Natural killer cell treated with Interleukin-12 subunit alpha and Interleukin-12 subunit beta and Interleukin-15 and Interleukin-18, amount 100 ng/mL, for 72 hours (primary cell): ENCODE data around the gene PTPRN2. TPM values are rescaled to one million over a fixed set of nuclear protein-coding genes. Genes with fewer than 3 reads are reported as not detected.
A peak's percentile ranks its signal among the peaks of the same experiment; 100 is the strongest.

ENCODE experiments used
- ATAC-seq, 2 donors: fragments of 150-1000 bp; cut with Tn5 transposase in 1 of 2; sonication (Bioruptor Pico), chemical (Tn5 transposase) in 1 of 2; 2 replicates each; pipeline ENCODE4 v1.10.0; 2021
- DNase-seq: peaks from one replicate; pipeline ENCODE4 v3.0.0; 2022; ENCODE audit warnings: low spot score
- H3K27ac Mint-ChIP-seq, 2 donors: 1 replicate in 1 of 2; 2 replicates in 1 of 2; pipeline ENCODE4 v1.8.0; 2022; ENCODE audit warnings: mixed read lengths in 2 of 2, mild to moderate bottlenecking in 1 of 2, moderate library complexity in 1 of 2
- H3K27me3 Mint-ChIP-seq, 2 donors: 1 replicate in 1 of 2; 2 replicates in 1 of 2; pipeline ENCODE4 v1.8.0; 2022; ENCODE audit warnings: mixed read lengths in 2 of 2
- H3K36me3 Mint-ChIP-seq: one replicate; pipeline ENCODE4 v1.8.0; 2022; ENCODE audit warnings: mixed read lengths
- H3K4me1 Mint-ChIP-seq, 2 donors: 1 replicate in 1 of 2; 2 replicates in 1 of 2; pipeline ENCODE4 v1.8.0; 2022; ENCODE audit warnings: low read depth in 2 of 2, mixed read lengths in 2 of 2, mild to moderate bottlenecking in 1 of 2
- H3K4me3 Mint-ChIP-seq: one replicate; pipeline ENCODE4 v1.8.0; 2022; ENCODE audit warnings: mixed read lengths
- H3K9me3 Mint-ChIP-seq: 2 replicates; pipeline ENCODE4 v1.8.0; 2022; ENCODE audit warnings: mixed read lengths
- total RNA-seq, 2 donors: library from RNA; stranded (reverse); gene quantifications; one replicate each; pipeline ENCODE4 v1.2.3, GENCODE V29; 2022

Gene PTPRN2
- total RNA-seq, 2 donors from 2014 or later = 0.17 to 0.74 TPM

DNA sequence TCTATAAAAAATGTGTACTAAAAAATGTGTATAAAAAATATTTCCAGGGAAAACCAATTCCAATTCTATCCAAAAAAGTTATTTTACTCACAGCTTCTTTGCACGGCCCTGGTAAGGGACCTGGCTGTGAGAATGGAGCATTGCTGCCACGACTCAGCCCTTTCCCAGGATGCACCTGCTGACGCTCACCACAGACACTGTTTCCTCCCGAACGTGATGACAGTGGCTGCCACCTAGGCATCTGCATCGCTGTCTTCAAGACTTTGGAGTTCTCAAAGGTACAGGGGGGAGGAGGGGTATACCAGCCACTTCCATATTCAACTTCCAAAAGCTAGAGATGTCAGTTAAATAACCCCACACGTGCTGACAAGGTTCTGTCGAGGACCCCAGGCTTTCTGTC is 23.9 kb upstream of the PTPRN2 start:
- Mint-ChIP-seq H3K27ac (peak overlapping the region in 1 of 2 donors; percentile 14), H3K9me3 (no peaks in the 10 kb centered on the region), H3K4me1 (peaks cover 10 to 12% of the 10 kb centered on the region in 2 donors), H3K36me3 (no peaks in the 10 kb centered on the region), H3K27me3 (no peaks in the 10 kb centered on the region), H3K4me3 (no peak overlapping the region)
- ATAC-seq (no peak), DNase-seq (no peak)

DNA sequence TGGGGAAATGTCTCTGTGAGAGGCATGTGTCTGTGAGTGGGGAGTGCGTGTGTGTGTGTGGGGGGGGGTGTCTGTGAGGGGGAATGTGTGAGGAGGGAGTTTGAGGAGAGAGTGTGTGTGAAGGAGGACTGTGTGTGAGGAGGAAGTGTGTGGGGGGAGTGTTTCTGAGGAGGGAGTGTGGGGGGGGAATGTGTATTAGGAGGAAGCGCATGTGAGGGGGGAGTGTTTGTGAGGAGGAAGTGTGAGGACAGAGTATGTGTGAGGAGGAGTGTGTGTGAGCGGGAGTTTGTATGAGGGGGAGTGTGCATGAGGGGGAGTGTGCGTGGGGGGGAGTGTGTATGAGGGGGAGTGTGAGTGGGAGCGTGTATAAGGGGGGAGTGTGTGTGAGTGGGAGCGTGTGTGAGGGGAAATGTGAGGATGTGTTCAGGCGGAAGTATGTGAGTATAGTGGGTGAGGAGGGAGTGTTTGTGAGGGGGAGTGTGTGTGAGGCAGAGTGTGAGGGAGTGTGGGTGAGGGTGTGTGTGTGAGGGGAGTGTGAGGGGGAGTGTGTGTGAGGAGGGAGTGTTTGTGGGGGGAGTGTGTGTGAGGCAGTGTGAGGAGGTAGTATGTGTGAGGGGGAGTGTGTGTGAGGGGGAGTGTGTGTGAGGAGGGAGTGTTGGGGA is 21.8 kb upstream of the PTPRN2 start:
- Mint-ChIP-seq H3K27me3 (no peaks in the 10 kb centered on the region), H3K9me3 (no peaks in the 10 kb centered on the region), H3K4me1 (peaks cover 10 to 12% of the 10 kb centered on the region in 2 donors), H3K4me3 (no peak overlapping the region), H3K27ac (no peak overlapping the region), H3K36me3 (no peaks in the 10 kb centered on the region)
- ATAC-seq (no peak), DNase-seq (no peak)

DNA sequence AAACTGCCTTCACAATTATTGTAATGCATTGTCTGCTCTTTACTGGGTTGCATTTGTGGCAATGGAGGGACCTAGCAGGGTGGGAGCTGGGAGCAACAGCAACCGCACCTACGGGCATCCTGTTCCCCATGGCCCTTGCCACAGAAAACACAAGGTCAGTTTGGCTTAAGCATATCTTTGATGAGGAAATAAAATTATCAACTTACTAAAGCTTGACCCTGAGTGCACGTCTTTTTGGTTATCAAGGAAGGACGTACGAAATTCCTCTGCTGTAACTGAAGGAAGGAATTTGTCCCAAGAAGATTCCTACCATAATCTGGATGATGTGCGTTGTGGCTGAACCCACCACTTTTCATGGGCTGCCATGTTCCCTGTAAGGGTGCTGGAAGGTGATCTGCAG is 19.9 kb upstream of the PTPRN2 start:
- no peaks in the 10 kb centered on the region for H3K9me3 Mint-ChIP-seq
- H3K27ac Mint-ChIP-seq = no peak overlapping the region
- H3K4me3 Mint-ChIP-seq = no peak overlapping the region
- no peaks in the 10 kb centered on the region for H3K36me3 Mint-ChIP-seq
- H3K27me3 Mint-ChIP-seq = no peaks in the 10 kb centered on the region
- H3K4me1 Mint-ChIP-seq = peaks cover 10 to 12% of the 10 kb centered on the region in 2 donors
- DNase-seq (no peak), ATAC-seq (no peak)

DNA sequence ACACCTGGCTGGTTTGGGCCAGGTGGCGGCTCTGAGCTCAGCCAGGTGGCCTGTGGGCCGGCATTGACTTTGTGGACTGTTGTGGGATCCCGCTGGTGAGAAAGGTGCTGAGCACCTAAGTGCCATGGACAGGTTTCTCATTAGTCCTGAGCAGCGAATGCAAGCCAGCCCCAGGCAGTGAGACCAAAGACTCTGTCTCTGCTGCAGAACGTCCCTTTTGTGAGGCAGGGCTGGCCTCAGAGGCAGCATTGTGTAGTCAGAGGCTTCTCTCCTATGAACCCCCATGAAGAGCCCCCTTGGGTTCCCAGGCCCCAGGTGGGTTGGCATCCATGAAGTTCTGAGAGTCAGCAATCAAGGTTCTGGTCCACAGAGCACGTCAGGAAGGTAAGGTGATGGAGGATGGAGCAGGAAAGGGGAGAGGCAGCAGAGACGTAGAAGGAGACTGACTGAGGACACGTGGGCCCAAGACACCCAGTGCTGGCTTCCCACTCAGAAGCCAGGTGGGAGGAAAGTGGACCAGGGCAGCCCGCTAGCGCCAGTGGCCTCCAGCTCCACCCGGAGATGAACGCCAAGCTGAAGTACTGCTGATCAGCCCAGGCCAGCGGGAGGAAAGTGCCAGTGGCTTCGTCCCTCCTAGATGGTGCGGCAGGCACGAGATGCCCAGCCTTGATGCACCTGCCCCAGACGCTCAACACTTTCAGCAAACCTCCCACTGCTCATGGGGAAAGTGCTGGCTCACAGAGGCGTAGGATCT is 19.2 kb upstream of the PTPRN2 start:
- Mint-ChIP-seq H3K9me3 (no peaks in the 10 kb centered on the region), H3K27ac (no peak overlapping the region), H3K27me3 (no peaks in the 10 kb centered on the region), H3K4me3 (no peak overlapping the region), H3K36me3 (no peaks in the 10 kb centered on the region), H3K4me1 (peaks cover 9% of the 10 kb centered on the region in 2 donors)
- ATAC-seq (no peak), DNase-seq (no peak)

DNA sequence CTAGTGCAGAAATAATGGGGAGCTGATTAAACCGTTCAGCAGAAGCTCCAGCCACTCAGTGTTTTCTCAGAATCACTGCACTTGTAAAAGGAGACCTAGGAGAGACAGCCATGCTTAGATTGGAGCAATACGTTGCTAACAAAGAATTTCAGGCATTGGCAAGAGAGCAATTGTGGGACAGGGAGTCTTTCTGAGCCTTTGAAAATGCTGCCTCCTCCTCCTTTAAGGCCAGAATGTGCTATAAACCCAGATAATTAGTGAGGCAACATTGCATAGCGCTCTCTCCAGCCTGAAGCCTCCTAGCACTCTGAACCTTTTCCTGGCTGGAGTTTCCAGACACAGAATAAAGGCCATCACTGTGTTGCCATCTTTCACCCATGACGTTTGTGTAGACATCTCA is 18.5 kb upstream of the PTPRN2 start:
- no peak overlapping the region for H3K4me3 Mint-ChIP-seq
- no peak for DNase-seq
- H3K36me3 Mint-ChIP-seq = no peaks in the 10 kb centered on the region
- ATAC-seq = no peak
- H3K9me3 Mint-ChIP-seq = no peaks in the 10 kb centered on the region
- H3K27ac Mint-ChIP-seq = no peak overlapping the region
- no peaks in the 10 kb centered on the region for H3K27me3 Mint-ChIP-seq
- H3K4me1 Mint-ChIP-seq = peaks cover 6% of the 10 kb centered on the region in 2 donors

DNA sequence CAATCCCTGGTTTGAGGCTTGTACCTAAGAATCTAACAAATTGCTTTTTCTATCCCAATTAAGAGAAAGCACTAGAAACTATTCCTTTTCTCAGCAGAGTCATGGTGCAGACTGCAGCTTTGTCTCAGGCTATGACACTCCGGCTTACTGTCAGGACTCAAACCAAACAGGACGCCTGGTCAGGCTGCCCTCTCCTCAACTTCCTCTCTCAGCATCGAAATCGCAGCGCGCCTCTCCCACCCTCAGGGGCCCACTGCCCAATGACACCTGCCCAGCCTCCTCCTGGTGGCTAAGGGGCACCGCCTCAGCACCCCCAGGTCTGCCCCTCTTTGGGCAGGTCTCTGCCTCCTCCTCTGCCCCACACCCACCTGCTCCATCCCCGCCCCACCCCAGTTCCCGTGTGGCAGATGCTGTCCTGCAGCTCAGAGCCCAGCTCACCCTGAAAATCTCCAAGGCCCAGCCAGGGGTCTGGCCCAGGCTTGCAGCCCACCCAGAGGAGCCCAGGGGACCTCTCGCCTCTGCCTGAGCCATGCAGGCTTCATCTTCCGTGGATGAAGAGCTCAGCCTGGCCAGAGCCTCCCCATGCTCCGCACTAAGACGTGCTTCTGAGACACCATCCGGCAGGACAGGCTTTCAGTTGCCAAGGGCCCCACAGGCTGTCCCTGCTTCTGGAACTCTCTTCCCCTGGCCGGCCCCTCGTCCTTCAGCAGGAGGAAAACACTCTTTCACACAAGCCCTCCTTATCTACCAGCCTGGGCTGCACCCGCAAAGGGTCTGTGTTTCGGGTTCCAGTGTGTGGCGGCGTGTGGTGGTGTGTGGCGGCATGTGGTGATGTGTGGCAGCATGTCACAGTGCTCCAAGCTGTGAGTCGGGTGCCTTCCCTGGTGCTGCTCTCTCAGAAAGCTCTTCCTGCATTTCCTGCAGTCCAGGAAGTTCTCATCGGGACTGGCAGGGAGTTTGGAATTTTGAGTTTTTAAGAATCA is 16.4 kb upstream of the PTPRN2 start:
- H3K4me3 Mint-ChIP-seq = no peak overlapping the region
- no peaks in the 10 kb centered on the region for H3K36me3 Mint-ChIP-seq
- ATAC-seq = peak; percentile 43 to 47
- no peaks in the 10 kb centered on the region for H3K9me3 Mint-ChIP-seq
- DNase-seq = no peak
- H3K4me1 Mint-ChIP-seq = peaks cover 0 to 1% of the 10 kb centered on the region in 2 donors
- H3K27ac Mint-ChIP-seq = no peak overlapping the region
- no peaks in the 10 kb centered on the region for H3K27me3 Mint-ChIP-seq

DNA sequence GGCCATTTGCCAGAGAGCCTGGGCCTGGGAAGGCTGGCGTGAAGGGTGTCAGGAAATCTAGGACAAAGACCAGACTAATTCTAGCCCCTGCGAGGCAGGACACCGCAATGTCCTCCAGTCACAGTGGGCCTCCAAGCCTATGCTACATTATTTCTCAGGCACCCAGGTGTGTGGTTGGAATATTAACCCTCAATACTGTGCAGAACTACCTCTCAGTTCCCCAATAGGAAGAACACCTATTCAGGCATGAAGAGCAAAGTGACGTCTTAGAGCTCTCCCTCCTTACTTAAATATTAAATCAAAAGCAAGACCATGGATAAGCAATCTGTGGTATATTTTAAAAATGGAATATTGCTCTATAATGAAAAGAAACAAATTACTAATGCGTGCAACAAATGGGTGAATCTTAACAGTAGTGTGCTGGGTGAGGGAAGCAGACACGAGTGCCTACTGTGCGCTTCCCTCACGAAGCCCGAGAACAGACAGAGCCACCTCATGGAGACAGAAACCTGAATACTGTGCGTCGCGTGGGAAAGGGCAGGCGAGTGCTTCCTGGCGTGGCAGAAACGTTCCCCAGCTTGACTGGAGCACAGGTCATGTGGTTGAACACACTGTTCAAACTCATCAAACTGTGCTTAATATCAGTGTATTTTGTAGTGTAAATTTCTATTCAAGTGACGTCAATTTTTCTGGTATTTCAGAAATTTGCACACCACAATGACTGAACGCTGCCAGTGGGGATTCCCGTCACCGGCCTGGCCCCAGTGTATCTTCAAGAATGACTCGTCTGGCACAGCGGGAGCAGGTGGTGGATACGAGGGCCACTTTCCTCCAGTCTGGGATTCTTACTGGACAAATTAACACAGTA is 15.5 kb upstream of the PTPRN2 start:
- Mint-ChIP-seq H3K4me1 (no peaks in the 10 kb centered on the region), H3K4me3 (no peak overlapping the region), H3K9me3 (no peaks in the 10 kb centered on the region), H3K36me3 (no peaks in the 10 kb centered on the region), H3K27me3 (no peaks in the 10 kb centered on the region), H3K27ac (no peak overlapping the region)
- no peak for DNase-seq
- no peak for ATAC-seq

DNA sequence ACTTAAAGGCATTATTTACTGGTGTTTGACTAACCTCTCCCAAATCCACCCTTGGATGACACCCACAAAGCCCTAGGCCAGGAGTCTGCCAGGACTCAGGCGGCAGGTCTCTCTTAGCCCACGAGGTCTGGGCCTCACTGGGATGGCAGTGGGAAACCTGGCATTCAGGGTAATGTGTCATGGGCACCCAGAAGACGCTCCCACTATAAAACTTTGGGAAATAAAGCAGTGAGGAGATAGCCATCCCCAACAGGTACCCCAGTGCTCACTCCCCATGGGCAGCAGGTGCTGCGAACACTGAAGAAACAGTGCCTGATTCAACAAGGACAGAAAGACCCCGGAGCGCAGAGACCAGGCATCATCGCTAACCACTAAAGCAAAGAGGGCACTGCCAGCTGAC is 14.4 kb upstream of the PTPRN2 start:
- H3K4me1 Mint-ChIP-seq = no peaks in the 10 kb centered on the region
- no peak for ATAC-seq
- H3K27me3 Mint-ChIP-seq = no peaks in the 10 kb centered on the region

DNA sequence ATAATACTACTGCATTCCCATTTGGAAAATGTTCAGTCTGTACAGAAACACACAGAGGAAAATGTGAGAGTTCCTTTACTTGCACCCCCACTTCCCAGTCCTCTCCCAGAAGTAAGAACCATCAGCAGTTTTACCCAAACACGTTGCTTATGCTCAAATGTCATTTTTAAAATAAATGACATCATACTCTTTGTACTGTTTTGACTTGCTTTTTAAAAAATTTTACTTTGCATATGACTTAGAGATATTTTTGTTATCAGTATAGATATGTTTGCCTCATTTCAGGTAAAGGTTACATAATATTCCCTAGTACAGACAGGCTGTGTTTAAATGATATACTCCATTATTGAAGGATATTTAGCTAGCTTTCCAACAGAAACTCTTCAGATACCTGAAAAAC is 13.5 kb upstream of the PTPRN2 start:
- H3K4me1 Mint-ChIP-seq = no peaks in the 10 kb centered on the region
- H3K4me3 Mint-ChIP-seq = no peak overlapping the region
- DNase-seq (no peak), ATAC-seq (no peak)
- no peaks in the 10 kb centered on the region for H3K36me3 Mint-ChIP-seq
- no peak overlapping the region for H3K27ac Mint-ChIP-seq
- no peaks in the 10 kb centered on the region for H3K27me3 Mint-ChIP-seq
- no peaks in the 10 kb centered on the region for H3K9me3 Mint-ChIP-seq

More for the DNA sequence above, 14.4 kb upstream of the PTPRN2 start:
- no peak for DNase-seq
- H3K4me3 Mint-ChIP-seq = no peak overlapping the region
- no peaks in the 10 kb centered on the region for H3K9me3 Mint-ChIP-seq
- no peaks in the 10 kb centered on the region for H3K36me3 Mint-ChIP-seq
- H3K27ac Mint-ChIP-seq = no peak overlapping the region

DNA sequence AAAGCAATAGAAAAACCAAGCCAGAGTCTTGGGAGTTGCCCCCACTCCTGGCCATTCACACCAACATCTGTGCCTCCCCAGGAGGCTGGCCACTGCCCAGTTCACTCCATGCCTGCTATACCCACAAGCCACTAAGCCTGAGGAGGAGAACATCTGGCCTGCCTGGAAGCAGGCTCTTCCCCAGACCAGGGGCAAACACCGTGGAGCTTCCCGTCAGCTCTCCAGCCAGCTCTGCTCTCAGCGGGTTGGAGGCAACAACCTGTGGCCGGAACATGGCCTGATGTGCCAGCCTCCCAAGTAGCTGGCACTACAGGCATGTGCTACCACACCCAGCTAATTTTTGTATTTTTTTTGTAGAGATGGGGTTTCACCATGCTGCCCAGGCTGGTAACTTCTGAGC is 9.1 kb upstream of the PTPRN2 start:
- DNase-seq = no peak
- no peak overlapping the region for H3K4me3 Mint-ChIP-seq
- no peak for ATAC-seq

DNA sequence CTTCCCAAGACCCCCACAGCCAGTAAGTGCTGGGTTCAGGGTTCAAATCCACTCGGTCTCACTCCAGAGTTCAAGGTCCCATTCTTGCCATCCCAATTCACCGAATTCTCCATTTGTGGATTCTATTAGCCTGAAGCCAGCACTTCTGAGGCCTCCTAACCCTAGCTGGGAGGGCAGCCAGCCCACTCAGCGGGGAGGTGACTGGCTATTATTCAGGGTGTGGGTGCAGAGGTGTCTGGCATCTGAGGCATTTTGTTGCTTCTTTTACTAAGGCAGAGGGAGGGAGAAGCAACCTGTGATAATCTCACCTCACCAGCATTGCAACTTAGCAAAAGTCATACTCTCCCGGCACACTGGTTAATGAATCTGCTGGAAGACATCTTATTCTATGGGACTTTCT is 8.7 kb upstream of the PTPRN2 start:
- H3K27me3 Mint-ChIP-seq = no peaks in the 10 kb centered on the region
- H3K4me1 Mint-ChIP-seq = no peaks in the 10 kb centered on the region
- peak overlapping the region in 1 of 2 donors; percentile 43 for H3K27ac Mint-ChIP-seq
- no peaks in the 10 kb centered on the region for H3K9me3 Mint-ChIP-seq
- no peaks in the 10 kb centered on the region for H3K36me3 Mint-ChIP-seq
- DNase-seq (no peak), ATAC-seq (no peak)
- H3K4me3 Mint-ChIP-seq = no peak overlapping the region

More for the DNA sequence above, 9.1 kb upstream of the PTPRN2 start:
- H3K4me1 Mint-ChIP-seq = no peaks in the 10 kb centered on the region
- no peaks in the 10 kb centered on the region for H3K27me3 Mint-ChIP-seq
- H3K36me3 Mint-ChIP-seq = no peaks in the 10 kb centered on the region
- H3K9me3 Mint-ChIP-seq = no peaks in the 10 kb centered on the region
- no peak overlapping the region for H3K27ac Mint-ChIP-seq

DNA sequence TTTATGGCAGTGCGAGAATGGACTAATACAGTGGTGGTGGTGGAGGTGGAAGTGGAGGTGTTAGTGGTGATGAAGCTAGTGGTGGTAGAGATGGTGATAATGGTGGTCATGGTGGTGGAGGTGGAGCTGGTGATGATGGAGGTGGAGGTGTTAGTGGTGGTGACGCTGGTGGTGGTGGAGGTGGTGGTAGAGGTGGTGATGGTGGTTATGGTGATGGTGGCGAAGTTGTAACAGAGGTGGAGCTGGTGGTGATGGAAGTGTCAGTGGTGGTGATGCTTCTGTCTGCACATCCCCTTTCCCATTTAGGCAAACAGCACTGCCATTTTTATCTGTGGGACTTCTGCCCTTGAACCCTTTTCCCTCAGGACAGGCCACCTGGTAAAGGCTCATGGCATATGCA is 7.4 kb upstream of the PTPRN2 start:
- Mint-ChIP-seq H3K4me1 (no peaks in the 10 kb centered on the region), H3K36me3 (no peaks in the 10 kb centered on the region), H3K9me3 (no peaks in the 10 kb centered on the region), H3K27ac (no peak overlapping the region), H3K27me3 (peaks cover 0 to 2% of the 10 kb centered on the region in 2 donors), H3K4me3 (no peak overlapping the region)
- DNase-seq (no peak), ATAC-seq (peak; percentile 89 to 93)

DNA sequence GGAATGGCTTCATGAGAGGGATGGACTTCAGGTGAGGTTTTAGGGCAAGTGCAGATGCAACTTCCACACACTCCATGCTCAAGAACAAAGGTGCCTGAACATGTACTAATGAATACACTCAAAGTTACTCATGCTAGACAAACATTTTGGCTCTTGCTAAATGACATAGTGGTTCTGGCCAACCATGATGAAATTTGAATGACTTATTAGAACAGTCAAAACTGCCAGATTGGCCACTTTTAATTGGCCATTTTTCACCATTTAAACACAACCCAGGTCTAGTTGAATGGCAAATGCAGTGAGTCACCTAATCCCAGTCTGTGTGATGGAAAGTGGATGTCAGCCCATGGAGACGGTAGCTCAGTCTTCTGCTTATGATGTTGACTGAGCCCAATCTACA is 4.9 kb upstream of the PTPRN2 start:
- H3K4me1 Mint-ChIP-seq = peaks cover 0 to 5% of the 10 kb centered on the region in 2 donors
- no peaks in the 10 kb centered on the region for H3K36me3 Mint-ChIP-seq

More for the DNA sequence above, 4.9 kb upstream of the PTPRN2 start:
- no peak for ATAC-seq
- H3K4me3 Mint-ChIP-seq = no peak overlapping the region
- H3K27ac Mint-ChIP-seq = no peak overlapping the region
- no peak for DNase-seq
- peaks cover 6 to 9% of the 10 kb centered on the region in 2 donors for H3K27me3 Mint-ChIP-seq
- no peaks in the 10 kb centered on the region for H3K9me3 Mint-ChIP-seq
